ENCODE data around the gene MT1X. TPM values are rescaled to one million over a fixed set of nuclear protein-coding genes. Genes with fewer than 3 reads are reported as not detected.

MT1X gene
- total and polyA plus RNA-seq, 2 of the 13 experiments (the other 11 are each of a cell fraction or from before 2014, with no cell fraction given), result 19.7 to 288 TPM

- TF ChIP-seq GLI4 (CRISPR knock-in tag; IDR thresholded peaks at IDR 0.05; ENCODE audit: borderline replicate concordance) (no peak), GABPB1 (CRISPR knock-in tag; IDR thresholded peaks at IDR 0.05) (peak; percentile 82), ZNF513 (CRISPR knock-in tag; conservative IDR thresholded peaks at IDR 0.05) (peak; percentile 44), ZSCAN30 (CRISPR knock-in tag; IDR thresholded peaks at IDR 0.05) (no peak), MTA3 (CRISPR knock-in tag; IDR thresholded peaks at IDR 0.05) (no peak), MEF2D (CRISPR knock-in tag; IDR thresholded peaks at IDR 0.05) (0 out of 2 replicates have a peak, but pooled peaks have one; percentile 26), ZNF839 (CRISPR knock-in tag; IDR thresholded peaks at IDR 0.05; ENCODE audit: borderline replicate concordance) (no peak; the same call in 1 of the 2 replicates), ZNF790 (CRISPR knock-in tag; IDR thresholded peaks at IDR 0.05; ENCODE audit: borderline replicate concordance) (0 out of 2 replicates have a peak, but pooled peaks have one; percentile 76), NFE2L1 (CRISPR knock-in tag; IDR thresholded peaks at IDR 0.05; ENCODE audit: borderline replicate concordance) (0 out of 2 replicates have a peak, but pooled peaks have one; percentile 57), ZNF619 (CRISPR knock-in tag; IDR thresholded peaks at IDR 0.05) (no peak; the same call in 1 of the 2 replicates), ZNF350 (CRISPR knock-in tag; IDR thresholded peaks at IDR 0.05; ENCODE audit: borderline replicate concordance, low read depth) (no peak; the same call in none of the 2 replicates), JDP2 (CRISPR knock-in tag; IDR thresholded peaks at IDR 0.05; ENCODE audit: borderline replicate concordance) (no peak), UBTF (CRISPR knock-in tag; IDR thresholded peaks at IDR 0.05) (peak; percentile 52; the same call in 1 of the 2 replicates), E2F2 (CRISPR knock-in tag; IDR thresholded peaks at IDR 0.05; ENCODE audit: borderline replicate concordance) (peak; percentile 78; the same call in 1 of the 2 replicates), MED1 (CRISPR knock-in tag; IDR thresholded peaks at IDR 0.05) (peak; percentile 64), MIXL1 (CRISPR knock-in tag; IDR thresholded peaks at IDR 0.05) (peak; percentile 89), ZNF629 (CRISPR knock-in tag; conservative IDR thresholded peaks at IDR 0.05) (0 out of 2 replicates have a peak, but pooled peaks have one; percentile 16), HMGXB3 (CRISPR knock-in tag; IDR thresholded peaks at IDR 0.05; ENCODE audit: borderline replicate concordance) (peak; percentile 93)
Measured at GRCh38 chr16:56729735-56730662, 47.7 kb downstream of the MT1X start, which contains the start of gene NUP93 (continued).

All from HepG2 (cell line).